Breast epithelium (tissue), 3 donors: ENCODE results near the gene ATAD2B.

Source experiments
- CTCF ChIP-seq, 3 donors: fragments of 450-650 bp; IDR thresholded peaks; one replicate each; pipeline ENCODE4 v1.5.1; 2016 to 2017; ENCODE audit warnings: antibody characterized with exemption in 3 of 3, mild to moderate bottlenecking in 3 of 3, moderate library complexity in 3 of 3
- POLR2A ChIP-seq: fragments of 450-650 bp; IDR thresholded peaks from one replicate; pipeline ENCODE4 v1.6.1; 2016; ENCODE audit warnings: antibody characterized with exemption, mild to moderate bottlenecking, moderate library complexity
- POLR2AphosphoS5 ChIP-seq, 3 donors: sonication (generic); formaldehyde crosslinking; IDR thresholded peaks; one replicate each; pipeline ENCODE4 v1.6.1; 2017; ENCODE audit warnings: antibody characterized with exemption in 3 of 3

GRCh38 chr2:23806201-23806600, 120.7 kb downstream of the ATAD2B start:
- no peak for TF ChIP-seq CTCF (IDR thresholded peaks at IDR 0.05)
- TF ChIP-seq POLR2A: no peak
- TF ChIP-seq POLR2AphosphoS5 (IDR thresholded peaks at IDR 0.05): no peak
